ENCODE results near the gene ETV6. TPM values are rescaled to one million over a fixed set of nuclear protein-coding genes. Genes with fewer than 3 reads are reported as not detected.
"Not testable (repeated sequence)": the region's sequence is repeated elsewhere in the genome, so short reads cannot be mapped to it uniquely, and the experiment has no call there.

The ETV6 gene
- 10 to 100 TPM; 50.2 to 82.3 TPM for total RNA-seq

- DNase-seq (ENCODE audit: low spot score) = peak; percentile 84
- H3K27me3 Mint-ChIP-seq = no peaks in the 10 kb centered on the region
Observed at GRCh38 chr12:11649413-11650285, at the start of gene ETV6. ETV6 (plus strand) TSS chr12:11649674; CDS start chr12:11650128, 454 bp downstream.

GRCh38 chr12:11600199-11600598, 49.3 kb upstream of the ETV6 start:
- DNase-seq (ENCODE audit: low spot score) = no peak
- H3K27ac Mint-ChIP-seq = no peak overlapping the region
- H3K9me3 Mint-ChIP-seq = no peaks in the 10 kb centered on the region
- H3K36me3 Mint-ChIP-seq = no peaks in the 10 kb centered on the region
- no peak for ATAC-seq
- peaks cover 0 to 2% of the 10 kb centered on the region in 2 donors for H3K4me1 Mint-ChIP-seq (ENCODE audit: low read depth in 2 of 2)
- H3K4me3 Mint-ChIP-seq = no peak overlapping the region
- peaks cover 7 to 13% of the 10 kb centered on the region in 2 donors for H3K27me3 Mint-ChIP-seq

More at GRCh38 chr12:11649413-11650285, at the start of gene ETV6:
- peak within 1 kb of the TSS; percentile 94 for H3K4me3 Mint-ChIP-seq
- H3K36me3 Mint-ChIP-seq = peaks cover 8% of the 10 kb centered on the region
- H3K9me3 Mint-ChIP-seq = no peaks in the 10 kb centered on the region
- H3K4me1 Mint-ChIP-seq (ENCODE audit: low read depth in 2 of 2) = peaks cover 41 to 44% of the 10 kb centered on the region in 2 donors
- H3K27ac Mint-ChIP-seq = peak within 1 kb of the TSS; percentile 97 to 99
- ATAC-seq = peak; percentile 67 to 82

DNA sequence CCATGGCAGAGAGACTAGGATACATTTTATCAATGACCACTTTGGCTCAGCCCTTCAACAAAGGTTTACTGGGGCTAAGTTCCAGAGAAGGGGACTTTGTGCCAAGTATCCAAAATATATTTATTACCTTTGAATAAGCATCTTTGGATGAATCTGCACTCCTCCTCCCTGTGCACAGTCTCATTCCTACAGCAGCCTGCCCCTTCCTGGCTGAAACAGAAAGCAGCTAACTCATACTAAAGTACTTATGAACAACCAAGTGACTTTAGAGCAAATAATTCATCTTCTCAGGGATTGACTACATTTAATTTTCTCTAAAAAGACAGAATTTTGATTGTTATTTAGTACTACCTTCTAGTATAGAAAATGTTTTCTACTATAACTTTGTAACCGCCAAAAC, 47.8 kb upstream of the ETV6 start:
- Mint-ChIP-seq H3K9me3 (no peaks in the 10 kb centered on the region), H3K27ac (no peak overlapping the region), H3K4me3 (no peak overlapping the region), H3K4me1 (ENCODE audit: low read depth in 2 of 2) (no peaks in the 10 kb centered on the region), H3K27me3 (peaks cover 7 to 13% of the 10 kb centered on the region in 2 donors), H3K36me3 (no peaks in the 10 kb centered on the region)
- ATAC-seq (no peak), DNase-seq (ENCODE audit: low spot score) (no peak)

GRCh38 chr12:11607313-11608081, 42.0 kb upstream of the ETV6 start:
- Mint-ChIP-seq H3K36me3 (no peaks in the 10 kb centered on the region), H3K9me3 (no peaks in the 10 kb centered on the region), H3K4me1 (ENCODE audit: low read depth in 2 of 2) (no peaks in the 10 kb centered on the region), H3K27ac (no peak overlapping the region), H3K4me3 (no peak overlapping the region), H3K27me3 (peaks cover 0 to 7% of the 10 kb centered on the region in 2 donors)
- ATAC-seq (no peak), DNase-seq (ENCODE audit: low spot score) (no peak)

GRCh38 chr12:11609045-11609444, 40.4 kb upstream of the ETV6 start:
- ATAC-seq (no peak), DNase-seq (ENCODE audit: low spot score) (no peak)
- no peak overlapping the region for H3K4me3 Mint-ChIP-seq
- no peaks in the 10 kb centered on the region for H3K9me3 Mint-ChIP-seq
- no peaks in the 10 kb centered on the region for H3K36me3 Mint-ChIP-seq
- peaks cover 6 to 7% of the 10 kb centered on the region in 2 donors for H3K27me3 Mint-ChIP-seq
- no peak overlapping the region for H3K27ac Mint-ChIP-seq
- H3K4me1 Mint-ChIP-seq (ENCODE audit: low read depth in 2 of 2) = no peaks in the 10 kb centered on the region

GRCh38 chr12:11615481-11615880, 34.0 kb upstream of the ETV6 start:
- H3K9me3 Mint-ChIP-seq = no peaks in the 10 kb centered on the region
- DNase-seq (ENCODE audit: low spot score) (no peak), ATAC-seq (no peak)
- peaks cover 6 to 7% of the 10 kb centered on the region in 2 donors for H3K27me3 Mint-ChIP-seq
- H3K4me3 Mint-ChIP-seq = no peak overlapping the region
- no peaks in the 10 kb centered on the region for H3K4me1 Mint-ChIP-seq (ENCODE audit: low read depth in 2 of 2)
- H3K36me3 Mint-ChIP-seq = no peaks in the 10 kb centered on the region
- no peak overlapping the region for H3K27ac Mint-ChIP-seq

GRCh38 chr12:11618046-11618445, 31.4 kb upstream of the ETV6 start:
- Mint-ChIP-seq H3K9me3 (no peaks in the 10 kb centered on the region), H3K27me3 (peaks cover 0 to 6% of the 10 kb centered on the region in 2 donors), H3K4me1 (ENCODE audit: low read depth in 2 of 2) (peaks cover 0 to 6% of the 10 kb centered on the region in 2 donors), H3K36me3 (no peaks in the 10 kb centered on the region), H3K27ac (no peak overlapping the region), H3K4me3 (no peak overlapping the region)
- no peak for ATAC-seq
- DNase-seq (ENCODE audit: low spot score) = no peak

- no peak for ATAC-seq
- H3K27ac Mint-ChIP-seq = peak overlapping the region in 1 of 2 donors; percentile 27
- no peaks in the 10 kb centered on the region for H3K9me3 Mint-ChIP-seq
Observed at GRCh38 chr12:11621797-11622423, 27.6 kb upstream of the ETV6 start.

DNA sequence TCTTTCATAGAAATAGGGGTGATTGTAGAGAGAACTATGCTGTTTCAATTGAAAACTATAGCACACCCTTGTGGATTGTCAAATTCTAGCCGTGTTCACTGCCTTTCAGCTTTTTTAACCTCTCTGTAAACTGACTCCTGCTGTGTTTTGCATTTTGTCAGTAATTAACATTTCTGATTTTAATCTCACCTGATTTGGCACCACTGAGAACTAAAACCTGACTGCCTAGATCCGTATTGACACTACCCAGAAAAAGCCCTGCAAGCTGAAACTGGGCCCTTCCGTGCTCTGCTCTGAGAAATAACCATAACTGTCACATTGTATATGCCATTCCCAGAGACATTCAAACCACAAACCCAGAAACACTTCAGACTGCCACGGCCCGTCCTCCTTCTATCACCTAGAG, 26.6 kb upstream of the ETV6 start:
- Mint-ChIP-seq H3K9me3 (no peaks in the 10 kb centered on the region), H3K36me3 (no peaks in the 10 kb centered on the region), H3K27ac (no peak overlapping the region), H3K4me3 (no peak overlapping the region), H3K27me3 (peaks cover 3 to 9% of the 10 kb centered on the region in 2 donors), H3K4me1 (ENCODE audit: low read depth in 2 of 2) (peaks cover 0 to 8% of the 10 kb centered on the region in 2 donors)
- ATAC-seq (no peak), DNase-seq (ENCODE audit: low spot score) (no peak)

More at GRCh38 chr12:11621797-11622423, 27.6 kb upstream of the ETV6 start:
- Mint-ChIP-seq H3K36me3 (no peaks in the 10 kb centered on the region), H3K4me3 (no peak overlapping the region), H3K27me3 (peaks cover 3 to 9% of the 10 kb centered on the region in 2 donors), H3K4me1 (ENCODE audit: low read depth in 2 of 2) (peaks cover 0 to 8% of the 10 kb centered on the region in 2 donors)
- DNase-seq (ENCODE audit: low spot score) = no peak

- Mint-ChIP-seq H3K27me3 (peaks cover 3 to 9% of the 10 kb centered on the region in 2 donors), H3K4me3 (no peak overlapping the region), H3K36me3 (no peaks in the 10 kb centered on the region), H3K27ac (no peak overlapping the region), H3K4me1 (ENCODE audit: low read depth in 2 of 2) (peaks cover 0 to 8% of the 10 kb centered on the region in 2 donors), H3K9me3 (no peaks in the 10 kb centered on the region)
- ATAC-seq (no peak), DNase-seq (ENCODE audit: low spot score) (no peak)
Observed at GRCh38 chr12:11623382-11623781, 26.1 kb upstream of the ETV6 start.

GRCh38 chr12:11624116-11624515, 25.4 kb upstream of the ETV6 start:
- peaks cover 3 to 9% of the 10 kb centered on the region in 2 donors for H3K27me3 Mint-ChIP-seq

DNA sequence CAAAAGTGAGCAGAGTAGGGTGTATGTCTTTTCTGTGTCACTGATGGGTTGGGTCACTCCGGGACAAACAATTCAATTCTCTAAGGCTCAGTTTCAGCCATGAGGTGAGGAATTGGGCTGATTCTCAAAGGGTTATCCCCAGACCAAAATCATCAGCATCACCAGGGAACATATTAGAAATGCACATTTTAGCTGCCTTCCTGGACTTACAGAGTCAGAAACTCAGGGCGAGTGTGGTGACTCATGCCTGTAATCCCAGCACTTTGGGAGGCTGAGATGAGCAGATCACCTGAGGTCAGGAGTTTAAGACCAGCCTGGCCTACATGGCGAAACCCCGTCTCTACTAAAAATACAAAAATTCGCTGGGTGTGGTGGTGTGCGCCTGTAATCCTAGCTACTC, 21.8 kb upstream of the ETV6 start:
- not testable (repeated sequence) for H3K27ac Mint-ChIP-seq; DNase-seq (ENCODE audit: low spot score); ATAC-seq; H3K9me3 Mint-ChIP-seq; H3K4me3 Mint-ChIP-seq; H3K36me3 Mint-ChIP-seq; H3K4me1 Mint-ChIP-seq (ENCODE audit: low read depth in 2 of 2)
- peaks cover 13 to 14% of the 10 kb centered on the region in 2 donors for H3K27me3 Mint-ChIP-seq

More at GRCh38 chr12:11624116-11624515, 25.4 kb upstream of the ETV6 start:
- H3K9me3 Mint-ChIP-seq = no peaks in the 10 kb centered on the region
- no peak overlapping the region for H3K4me3 Mint-ChIP-seq
- H3K27ac Mint-ChIP-seq = no peak overlapping the region
- H3K36me3 Mint-ChIP-seq = no peaks in the 10 kb centered on the region
- H3K4me1 Mint-ChIP-seq (ENCODE audit: low read depth in 2 of 2) = peaks cover 0 to 8% of the 10 kb centered on the region in 2 donors
- ATAC-seq = no peak
- no peak for DNase-seq (ENCODE audit: low spot score)

DNA sequence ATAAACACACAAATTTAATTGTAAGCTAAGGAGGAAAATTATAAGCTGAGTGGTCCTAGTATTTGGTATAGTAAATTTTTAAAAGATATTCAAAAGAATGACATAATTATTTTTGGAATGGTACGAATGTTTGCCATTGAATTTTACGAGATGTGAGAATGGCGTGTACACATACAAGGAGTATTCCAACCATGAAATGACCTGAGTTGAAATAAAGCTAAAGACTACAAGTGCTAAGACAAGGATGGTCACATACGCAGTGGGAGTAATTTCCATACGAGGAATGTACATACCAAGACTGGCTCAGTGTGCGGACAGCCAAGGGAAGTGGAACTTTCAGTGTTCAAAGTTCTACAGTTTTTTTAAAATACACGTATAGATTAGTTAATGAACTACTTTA, 21.1 kb upstream of the ETV6 start:
- Mint-ChIP-seq H3K36me3 (no peaks in the 10 kb centered on the region), H3K4me3 (no peak overlapping the region), H3K27ac (no peak overlapping the region), H3K27me3 (peaks cover 13 to 14% of the 10 kb centered on the region in 2 donors), H3K9me3 (no peaks in the 10 kb centered on the region), H3K4me1 (ENCODE audit: low read depth in 2 of 2) (no peaks in the 10 kb centered on the region)
- no peak for DNase-seq (ENCODE audit: low spot score)
- no peak for ATAC-seq

All from natural killer cell treated with Interleukin-12 subunit alpha and Interleukin-12 subunit beta and Interleukin-15 and Interleukin-18, amount 100 ng/mL, for 72 hours (primary cell).